ENCODE measurements around the gene CRYZL1. TPM values are rescaled to one million over a fixed set of nuclear protein-coding genes. Genes with fewer than 3 reads are reported as not detected.
A peak's percentile ranks its signal among the peaks of the same experiment; 100 is the strongest.

CRYZL1 gene
- total and polyA plus RNA-seq, 2 donors (not counting 1 experiment from before 2014, with no cell fraction given): 30.7 to 72.6 TPM

GRCh38 chr21:33668620-33669019 lies 27.1 kb upstream of the CRYZL1 start:
- no peaks in the 10 kb centered on the region for H3K27me3 ChIP-seq (ENCODE audit: control insufficient read depth, insufficient read depth, low read length)
- H3K9me3 ChIP-seq (ENCODE audit: control insufficient read depth, insufficient read depth, low read depth, low read length): no peaks in the 10 kb centered on the region
- H3K27ac ChIP-seq (ENCODE audit: insufficient read depth, low read length): no peak overlapping the region
- no peak overlapping the region for H3K4me3 ChIP-seq (replicated peaks in 1 of 4; ENCODE audit: control extremely low read depth in 1 of 4, insufficient read depth in 1 of 4, low read depth in 3 of 4, low read length in 4 of 4)
- H3K36me3 ChIP-seq (ENCODE audit: control insufficient read depth, insufficient read depth, low read length): no peaks in the 10 kb centered on the region
- no peaks in the 10 kb centered on the region for H4K20me1 ChIP-seq (ENCODE audit: control insufficient read depth, extremely low read depth, insufficient read depth, low read length)
- TF ChIP-seq EZH2 (IDR thresholded peaks at IDR 0.05; ENCODE audit: low read length, missing control alignments): no peak
- TF ChIP-seq CTCF (conservative IDR thresholded peaks at IDR 0.05 in 1 of 2, IDR thresholded peaks at IDR 0.05 in 1 of 2; ENCODE audit: low read depth in 1 of 2, low read length in 2 of 2): no peak
- no peak overlapping the region for H2AFZ ChIP-seq (ENCODE audit: low read length)
- peaks cover 40% of the 10 kb centered on the region for H3K79me2 ChIP-seq (ENCODE audit: control insufficient read depth, insufficient read depth, low read length)
- H3K4me2 ChIP-seq (ENCODE audit: extremely low read depth, insufficient read depth, low read length): peak overlapping the region; percentile 5
- H3K4me1 ChIP-seq (ENCODE audit: control insufficient read depth, extremely low read depth, insufficient read depth, low read length): peaks cover 10% of the 10 kb centered on the region
- no peak overlapping the region for H3K9ac ChIP-seq (ENCODE audit: insufficient read depth, low read length)
- DNase-seq (ENCODE audit: low read depth in 2 of 2): no peak

GRCh38 chr21:33668180-33668579 lies 26.6 kb upstream of the CRYZL1 start:
- H3K36me3 ChIP-seq (ENCODE audit: control insufficient read depth, insufficient read depth, low read length): no peaks in the 10 kb centered on the region
- no peaks in the 10 kb centered on the region for H3K9me3 ChIP-seq (ENCODE audit: control insufficient read depth, insufficient read depth, low read depth, low read length)
- H2AFZ ChIP-seq (ENCODE audit: low read length): no peak overlapping the region
- H3K4me3 ChIP-seq (replicated peaks in 1 of 4; ENCODE audit: control extremely low read depth in 1 of 4, insufficient read depth in 1 of 4, low read depth in 3 of 4, low read length in 4 of 4): no peak overlapping the region
- no peak overlapping the region for H3K27ac ChIP-seq (ENCODE audit: insufficient read depth, low read length)
- TF ChIP-seq EZH2 (IDR thresholded peaks at IDR 0.05; ENCODE audit: low read length, missing control alignments): no peak
- TF ChIP-seq CTCF (conservative IDR thresholded peaks at IDR 0.05 in 1 of 2, IDR thresholded peaks at IDR 0.05 in 1 of 2; ENCODE audit: low read depth in 1 of 2, low read length in 2 of 2): no peak
- H4K20me1 ChIP-seq (ENCODE audit: control insufficient read depth, extremely low read depth, insufficient read depth, low read length): no peaks in the 10 kb centered on the region
- peak overlapping the region; percentile 5 for H3K4me2 ChIP-seq (ENCODE audit: extremely low read depth, insufficient read depth, low read length)
- H3K27me3 ChIP-seq (ENCODE audit: control insufficient read depth, insufficient read depth, low read length): no peaks in the 10 kb centered on the region
- H3K4me1 ChIP-seq (ENCODE audit: control insufficient read depth, extremely low read depth, insufficient read depth, low read length): peaks cover 10% of the 10 kb centered on the region
- DNase-seq (ENCODE audit: low read depth in 2 of 2): peak in 1 of 2 donors; percentile 59
- no peak overlapping the region for H3K9ac ChIP-seq (ENCODE audit: insufficient read depth, low read length)
- H3K79me2 ChIP-seq (ENCODE audit: control insufficient read depth, insufficient read depth, low read length): peaks cover 37% of the 10 kb centered on the region

GRCh38 chr21:33667636-33668035 lies 26.1 kb upstream of the CRYZL1 start:
- no peak for DNase-seq (ENCODE audit: low read depth in 2 of 2)
- Histone ChIP-seq H3K9ac (ENCODE audit: insufficient read depth, low read length) (no peak overlapping the region), H3K79me2 (ENCODE audit: control insufficient read depth, insufficient read depth, low read length) (peaks cover 35% of the 10 kb centered on the region), H3K4me2 (ENCODE audit: extremely low read depth, insufficient read depth, low read length) (no peak overlapping the region), H3K27ac (ENCODE audit: insufficient read depth, low read length) (no peak overlapping the region), H3K36me3 (ENCODE audit: control insufficient read depth, insufficient read depth, low read length) (no peaks in the 10 kb centered on the region), H3K27me3 (ENCODE audit: control insufficient read depth, insufficient read depth, low read length) (no peaks in the 10 kb centered on the region), H3K4me3 (replicated peaks in 1 of 4; ENCODE audit: control extremely low read depth in 1 of 4, insufficient read depth in 1 of 4, low read depth in 3 of 4, low read length in 4 of 4) (no peak overlapping the region), H3K4me1 (ENCODE audit: control insufficient read depth, extremely low read depth, insufficient read depth, low read length) (peaks cover 10% of the 10 kb centered on the region), H4K20me1 (ENCODE audit: control insufficient read depth, extremely low read depth, insufficient read depth, low read length) (no peaks in the 10 kb centered on the region), H3K9me3 (ENCODE audit: control insufficient read depth, insufficient read depth, low read depth, low read length) (no peaks in the 10 kb centered on the region), H2AFZ (ENCODE audit: low read length) (no peak overlapping the region)
- TF ChIP-seq EZH2 (IDR thresholded peaks at IDR 0.05; ENCODE audit: low read length, missing control alignments) (no peak), CTCF (conservative IDR thresholded peaks at IDR 0.05 in 1 of 2, IDR thresholded peaks at IDR 0.05 in 1 of 2; ENCODE audit: low read depth in 1 of 2, low read length in 2 of 2) (no peak)
